Liver (tissue), 9 donors: ENCODE data around the gene PARD3. TPM values are rescaled to one million over a fixed set of nuclear protein-coding genes. Genes with fewer than 3 reads are reported as not detected.

Source experiments
- DNase-seq: peaks from one replicate; pipeline ENCODE4 v3.0.0-alpha.2; 2017; ENCODE audit warnings: low spot score
- H3K27ac ChIP-seq, 2 donors: one replicate each; pipeline ENCODE4 v1.7.0; 2013; ENCODE audit warnings: inconsistent platforms in 2 of 2, low read length in 2 of 2, control low read depth in 1 of 2, low read depth in 1 of 2, mild to moderate bottlenecking in 1 of 2
- H3K27me3 ChIP-seq, 4 donors: one replicate each; pipeline versions ENCODE4 v1.6.1 to v1.7.0; 2013; ENCODE audit warnings: low read length in 3 of 4, inconsistent platforms in 1 of 4, mild to moderate bottlenecking in 1 of 4, moderate library complexity in 1 of 4; ENCODE audit not compliant: control insufficient read depth in 4 of 4, insufficient read depth in 4 of 4
- H3K36me3 ChIP-seq, 4 donors: one replicate each; pipeline versions ENCODE4 v1.6.1 to v1.7.0; 2013; ENCODE audit warnings: low read length in 3 of 4, mild to moderate bottlenecking in 3 of 4, low read depth in 1 of 4, moderate library complexity in 1 of 4; ENCODE audit not compliant: control insufficient read depth in 4 of 4, insufficient read depth in 3 of 4
- H3K4me1 ChIP-seq, 4 donors: one replicate each; pipeline versions ENCODE4 v1.6.1 to v1.7.0; 2013; ENCODE audit warnings: low read length in 3 of 4, mild to moderate bottlenecking in 3 of 4, moderate library complexity in 1 of 4; ENCODE audit not compliant: control insufficient read depth in 4 of 4, insufficient read depth in 4 of 4
- H3K4me3 ChIP-seq, 3 donors: one replicate each; pipeline versions ENCODE4 v1.6.1 to v1.7.0; 2013; ENCODE audit warnings: low read length in 3 of 3, control low read depth in 1 of 3, low read depth in 1 of 3, mild to moderate bottlenecking in 1 of 3
- H3K9ac ChIP-seq, 2 donors: one replicate each; pipeline ENCODE4 v1.7.0; 2013; ENCODE audit warnings: low read length in 2 of 2, mild to moderate bottlenecking in 2 of 2, moderate library complexity in 2 of 2, control low read depth in 1 of 2, low read depth in 1 of 2
- H3K9me3 ChIP-seq, 4 donors: one replicate each; pipeline versions ENCODE4 v1.6.1 to v1.7.0; 2013; ENCODE audit warnings: low read length in 3 of 4; ENCODE audit not compliant: control insufficient read depth in 4 of 4
- ATF3 ChIP-seq: IDR thresholded peaks from 2 replicates; pipeline ENCODE4 v1.6.1; 2016; ENCODE audit warnings: antibody characterized with exemption
- EGR1 ChIP-seq, 2 donors: IDR thresholded peaks; 2 replicates each; pipeline ENCODE4 v1.6.1; 2016 to 2018; ENCODE audit warnings: antibody characterized with exemption in 2 of 2, low read depth in 2 of 2
- FOXA1 ChIP-seq: IDR thresholded peaks from 2 replicates; pipeline ENCODE4 v1.6.1; 2016; ENCODE audit warnings: antibody characterized with exemption
- FOXA2 ChIP-seq: IDR thresholded peaks from 2 replicates; pipeline ENCODE4 v1.6.1; 2016; ENCODE audit warnings: antibody characterized with exemption
- GABPA ChIP-seq, 2 donors: IDR thresholded peaks in 1 of 2; conservative IDR thresholded peaks in 1 of 2; 2 replicates each; pipeline ENCODE4 v1.6.1; 2016; ENCODE audit warnings: antibody characterized with exemption in 2 of 2, mild to moderate bottlenecking in 1 of 2, moderate library complexity in 1 of 2
- HNF4A ChIP-seq, 2 donors: conservative IDR thresholded peaks; 2 replicates each; pipeline ENCODE4 v1.6.1; 2016; ENCODE audit warnings: antibody characterized with exemption in 2 of 2, mild to moderate bottlenecking in 2 of 2
- HNF4G ChIP-seq: IDR thresholded peaks from 2 replicates; pipeline ENCODE4 v1.6.1; 2016; ENCODE audit warnings: antibody characterized with exemption
- JUND ChIP-seq, 2 donors: IDR thresholded peaks; 2 replicates each; pipeline ENCODE4 v1.6.1; 2016; ENCODE audit warnings: antibody characterized with exemption in 2 of 2
- NR2F2 ChIP-seq: IDR thresholded peaks from 2 replicates; pipeline ENCODE4 v1.6.1; 2016; ENCODE audit warnings: antibody characterized with exemption
- RAD21 ChIP-seq, 2 donors: IDR thresholded peaks; 2 replicates each; pipeline ENCODE4 v1.6.1; 2016; ENCODE audit warnings: antibody characterized with exemption in 2 of 2, mild to moderate bottlenecking in 2 of 2
- RXRA ChIP-seq, 2 donors: IDR thresholded peaks; 2 replicates each; pipeline ENCODE4 v1.6.1; 2017 to 2018; ENCODE audit warnings: antibody characterized with exemption in 2 of 2, mild to moderate bottlenecking in 1 of 2
- SP1 ChIP-seq: IDR thresholded peaks from 2 replicates; pipeline ENCODE4 v1.6.1; 2018; ENCODE audit warnings: antibody characterized with exemption, mild to moderate bottlenecking
- TAF1 ChIP-seq: conservative IDR thresholded peaks from 2 replicates; pipeline ENCODE4 v1.6.1; 2016; ENCODE audit warnings: antibody characterized with exemption, mild to moderate bottlenecking
- YY1 ChIP-seq: IDR thresholded peaks from 2 replicates; pipeline ENCODE4 v1.6.1; 2016; ENCODE audit warnings: antibody characterized with exemption, mild to moderate bottlenecking
- ZBTB33 ChIP-seq: IDR thresholded peaks from 2 replicates; pipeline ENCODE4 v1.6.1; 2016; ENCODE audit warnings: antibody characterized with exemption
- whole genome bisulfite sequencing: extraction: QIAGEN DNeasy Blood & Tissue Kit; methylation state at CpG from one replicate; pipeline ENCODE4 v1.1.7; 2013; 5-methylcytosine and 5-hydroxymethylcytosine counted together
- polyA plus RNA-seq, 2 donors: library from polyadenylated mRNA; stranded (reverse) in 1 of 2; unstranded in 1 of 2; fragments of 200-250 nt in 1 of 2; fragments of >200 nt in 1 of 2; fragmentation: Nextera tagmentation in 1 of 2; extraction: Ambion mirVana in 1 of 2; gene quantifications; one replicate each; pipeline versions ENCODE4 v1.2.1 to v1.2.3, GENCODE V29; 2013 to 2015
- total RNA-seq, 2 donors: library from RNA; depleted of rRNA; stranded (reverse); fragments of >200 nt; gene quantifications; one replicate each; pipeline ENCODE4 v1.2.3, GENCODE V29; 2014
- TF ChIP-seq, protein P1 (sequence below): IDR thresholded peaks from 2 replicates; pipeline ENCODE4 v1.6.1; 2016; ENCODE audit warnings: antibody characterized with exemption, mild to moderate bottlenecking
- TF ChIP-seq, protein P2 (sequence below): IDR thresholded peaks from 2 replicates; pipeline ENCODE4 v1.6.1; 2016; ENCODE audit warnings: antibody characterized with exemption
- TF ChIP-seq, protein P3 (sequence below): fragments of 150-350 bp; IDR thresholded peaks from 2 replicates; pipeline ENCODE4 v1.5.1; 2017; ENCODE audit warnings: improper control_type of control experiment, low read depth, low read length; ENCODE audit not compliant: missing input control
- donor health status: healthy.
- donor health status: healthy.
- donor health status: healthy.
- donor health status: healthy.
- donor health status: healthy.

The PARD3 gene
- total and polyA plus RNA-seq, 4 donors: 12.3 to 43.8 (median 13.5) TPM

- TF ChIP-seq, protein P1, sequence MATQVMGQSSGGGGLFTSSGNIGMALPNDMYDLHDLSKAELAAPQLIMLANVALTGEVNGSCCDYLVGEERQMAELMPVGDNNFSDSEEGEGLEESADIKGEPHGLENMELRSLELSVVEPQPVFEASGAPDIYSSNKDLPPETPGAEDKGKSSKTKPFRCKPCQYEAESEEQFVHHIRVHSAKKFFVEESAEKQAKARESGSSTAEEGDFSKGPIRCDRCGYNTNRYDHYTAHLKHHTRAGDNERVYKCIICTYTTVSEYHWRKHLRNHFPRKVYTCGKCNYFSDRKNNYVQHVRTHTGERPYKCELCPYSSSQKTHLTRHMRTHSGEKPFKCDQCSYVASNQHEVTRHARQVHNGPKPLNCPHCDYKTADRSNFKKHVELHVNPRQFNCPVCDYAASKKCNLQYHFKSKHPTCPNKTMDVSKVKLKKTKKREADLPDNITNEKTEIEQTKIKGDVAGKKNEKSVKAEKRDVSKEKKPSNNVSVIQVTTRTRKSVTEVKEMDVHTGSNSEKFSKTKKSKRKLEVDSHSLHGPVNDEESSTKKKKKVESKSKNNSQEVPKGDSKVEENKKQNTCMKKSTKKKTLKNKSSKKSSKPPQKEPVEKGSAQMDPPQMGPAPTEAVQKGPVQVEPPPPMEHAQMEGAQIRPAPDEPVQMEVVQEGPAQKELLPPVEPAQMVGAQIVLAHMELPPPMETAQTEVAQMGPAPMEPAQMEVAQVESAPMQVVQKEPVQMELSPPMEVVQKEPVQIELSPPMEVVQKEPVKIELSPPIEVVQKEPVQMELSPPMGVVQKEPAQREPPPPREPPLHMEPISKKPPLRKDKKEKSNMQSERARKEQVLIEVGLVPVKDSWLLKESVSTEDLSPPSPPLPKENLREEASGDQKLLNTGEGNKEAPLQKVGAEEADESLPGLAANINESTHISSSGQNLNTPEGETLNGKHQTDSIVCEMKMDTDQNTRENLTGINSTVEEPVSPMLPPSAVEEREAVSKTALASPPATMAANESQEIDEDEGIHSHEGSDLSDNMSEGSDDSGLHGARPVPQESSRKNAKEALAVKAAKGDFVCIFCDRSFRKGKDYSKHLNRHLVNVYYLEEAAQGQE: no peak
- TF ChIP-seq FOXA2: no peak
- TF ChIP-seq, protein P2, sequence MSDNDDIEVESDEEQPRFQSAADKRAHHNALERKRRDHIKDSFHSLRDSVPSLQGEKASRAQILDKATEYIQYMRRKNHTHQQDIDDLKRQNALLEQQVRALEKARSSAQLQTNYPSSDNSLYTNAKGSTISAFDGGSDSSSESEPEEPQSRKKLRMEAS: no peak
- no peak for TF ChIP-seq TAF1
- TF ChIP-seq SP1: no peak
- no peak for TF ChIP-seq ATF3
- no peak for TF ChIP-seq HNF4A (conservative IDR thresholded peaks at IDR 0.05)
- TF ChIP-seq JUND (IDR thresholded peaks at IDR 0.05): no peak
- TF ChIP-seq EGR1 (IDR thresholded peaks at IDR 0.05; ENCODE audit: low read depth in 2 of 2): no peak
- no peak for TF ChIP-seq ZBTB33
- TF ChIP-seq RAD21 (IDR thresholded peaks at IDR 0.05): no peak
- no peak for TF ChIP-seq FOXA1
- no peak for TF ChIP-seq RXRA (IDR thresholded peaks at IDR 0.05)
- no peak for TF ChIP-seq HNF4G
- TF ChIP-seq, protein P3, sequence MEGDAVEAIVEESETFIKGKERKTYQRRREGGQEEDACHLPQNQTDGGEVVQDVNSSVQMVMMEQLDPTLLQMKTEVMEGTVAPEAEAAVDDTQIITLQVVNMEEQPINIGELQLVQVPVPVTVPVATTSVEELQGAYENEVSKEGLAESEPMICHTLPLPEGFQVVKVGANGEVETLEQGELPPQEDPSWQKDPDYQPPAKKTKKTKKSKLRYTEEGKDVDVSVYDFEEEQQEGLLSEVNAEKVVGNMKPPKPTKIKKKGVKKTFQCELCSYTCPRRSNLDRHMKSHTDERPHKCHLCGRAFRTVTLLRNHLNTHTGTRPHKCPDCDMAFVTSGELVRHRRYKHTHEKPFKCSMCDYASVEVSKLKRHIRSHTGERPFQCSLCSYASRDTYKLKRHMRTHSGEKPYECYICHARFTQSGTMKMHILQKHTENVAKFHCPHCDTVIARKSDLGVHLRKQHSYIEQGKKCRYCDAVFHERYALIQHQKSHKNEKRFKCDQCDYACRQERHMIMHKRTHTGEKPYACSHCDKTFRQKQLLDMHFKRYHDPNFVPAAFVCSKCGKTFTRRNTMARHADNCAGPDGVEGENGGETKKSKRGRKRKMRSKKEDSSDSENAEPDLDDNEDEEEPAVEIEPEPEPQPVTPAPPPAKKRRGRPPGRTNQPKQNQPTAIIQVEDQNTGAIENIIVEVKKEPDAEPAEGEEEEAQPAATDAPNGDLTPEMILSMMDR: no peak
- TF ChIP-seq YY1: no peak
- no peak for TF ChIP-seq NR2F2
- TF ChIP-seq GABPA (IDR thresholded peaks at IDR 0.05 in 1 of 2, conservative IDR thresholded peaks at IDR 0.05 in 1 of 2): no peak
- H3K4me3 ChIP-seq: no peak overlapping the region
- peaks cover 0 to 6% (median 0%) of the 10 kb centered on the region in 4 donors for H3K4me1 ChIP-seq
- H3K27me3 ChIP-seq: no peaks in the 10 kb centered on the region
- no peak for DNase-seq
- no peak overlapping the region for H3K27ac ChIP-seq
- WGBS: 70% methylated on average over 3 of the region's 3 CpGs
- no peaks in the 10 kb centered on the region for H3K9me3 ChIP-seq
- H3K9ac ChIP-seq: no peak overlapping the region
- no peaks in the 10 kb centered on the region for H3K36me3 ChIP-seq
Observed at GRCh38 chr10:34169131-34169530, 646.0 kb downstream of the PARD3 start.
